H1 (cell line): Measurements from ENCODE around the gene KIFBP. TPM values are rescaled to one million over a fixed set of nuclear protein-coding genes. Genes with fewer than 3 reads are reported as not detected.

Experiments
- CTCF ChIA-PET: fragments of 300-600 bp; sonication (Branson Sonifier 250); formaldehyde crosslinking; loops from one replicate; lab custom pipeline; 2021; ENCODE audit not compliant: partially characterized antibody; lab: Charles Lee
- POLR2A ChIA-PET: fragments of 300-600 bp; sonication (Branson Sonifier 250); formaldehyde crosslinking; loops from one replicate; lab custom pipeline; 2021; ENCODE audit warnings: inconsistent platforms; ENCODE audit not compliant: partially characterized antibody; lab: Charles Lee
- DNase-seq, 2 experiments: peaks; one replicate each; pipeline versions ENCODE4 v3.0.0 to v3.0.0-alpha.2; 2010 to 2022; ENCODE audit warnings: low spot score in 2 of 2, low read depth in 1 of 2, mixed read lengths in 1 of 2
- FAIRE-seq: peaks from 2 replicates; lab custom pipeline; 2011; peaks lifted over from hg19 to GRCh38; lab: Jason Lieb, UNC
- H2AFZ ChIP-seq: 2 replicates; pipeline ENCODE4 v1.8.1; 2012; ENCODE audit warnings: low read length, inconsistent platforms
- H2AK5ac ChIP-seq: 2 replicates; pipeline ENCODE4 v1.6.1; 2013; ENCODE audit warnings: low read depth, low read length
- H2BK120ac ChIP-seq: replicated peaks from 2 replicates; pipeline ENCODE3; 2013; ENCODE audit warnings: low read depth, low read length, inconsistent platforms
- H2BK12ac ChIP-seq: 2 replicates; pipeline ENCODE4 v1.6.1; 2013; ENCODE audit warnings: low read depth, low read length
- H2BK15ac ChIP-seq: 2 replicates; pipeline ENCODE4 v1.6.1; 2013; ENCODE audit warnings: low read length
- H2BK20ac ChIP-seq: 2 replicates; pipeline ENCODE4 v1.6.1; 2013; ENCODE audit warnings: low read length
- H2BK5ac ChIP-seq: 2 replicates; pipeline ENCODE4 v1.6.1; 2013; ENCODE audit warnings: low read depth, low read length
- H3K14ac ChIP-seq: 2 replicates; pipeline ENCODE4 v1.6.1; 2013; ENCODE audit warnings: inconsistent platforms; ENCODE audit not compliant: insufficient read length
- H3K18ac ChIP-seq: 2 replicates; pipeline ENCODE4 v1.6.1; 2013; ENCODE audit warnings: low read length; ENCODE audit errors: extremely low read depth
- H3K23ac ChIP-seq: 2 replicates; pipeline ENCODE4 v1.6.1; 2013; ENCODE audit warnings: inconsistent platforms; ENCODE audit not compliant: insufficient read length
- H3K23me2 ChIP-seq: 2 replicates; pipeline ENCODE4 v1.6.1; 2013; ENCODE audit warnings: low read depth, low read length
- H3K27ac ChIP-seq: 2 replicates; pipeline ENCODE4 v1.6.1; 2011; ENCODE audit warnings: low read depth, low read length, inconsistent platforms
- H3K27me3 ChIP-seq, 4 experiments: replicated peaks in 1 of 4; 1 replicate in 1 of 4; 2 replicates in 3 of 4; pipeline versions ENCODE4 v1.6.1 to v1.8.1; 2011 to 2013; ENCODE audit warnings: low read length in 3 of 4, mild to moderate bottlenecking in 3 of 4, inconsistent platforms in 2 of 4, mixed read lengths in 2 of 4, moderate library complexity in 1 of 4; ENCODE audit not compliant: control insufficient read depth in 3 of 4, insufficient read depth in 3 of 4; ENCODE audit errors: extremely low read depth in 1 of 4
- H3K36me3 ChIP-seq, 4 experiments: 2 replicates each; pipeline versions ENCODE4 v1.6.1 to v1.8.1; 2011 to 2013; ENCODE audit warnings: mild to moderate bottlenecking in 4 of 4, low read length in 3 of 4, moderate library complexity in 2 of 4, control low read depth in 1 of 4, inconsistent platforms in 1 of 4; ENCODE audit not compliant: insufficient read depth in 4 of 4, control insufficient read depth in 2 of 4
- H3K4ac ChIP-seq: replicated peaks from 2 replicates; pipeline ENCODE3; 2013; ENCODE audit warnings: low read length, low read depth, mixed read lengths, inconsistent platforms; ENCODE audit not compliant: insufficient read length
- H3K4me1 ChIP-seq, 4 experiments: replicated peaks in 1 of 4; 1 replicate in 1 of 4; 2 replicates in 3 of 4; pipeline versions ENCODE4 v1.6.1 to v1.8.1; 2011 to 2013; ENCODE audit warnings: low read length in 3 of 4, inconsistent platforms in 2 of 4, mixed read lengths in 1 of 4; ENCODE audit not compliant: insufficient read depth in 4 of 4, control insufficient read depth in 3 of 4
- H3K4me2 ChIP-seq, 2 experiments: 2 replicates each; pipeline versions ENCODE4 v1.6.1 to v1.8.1; 2011 to 2013; ENCODE audit warnings: low read depth in 2 of 2, low read length in 2 of 2, control low read depth in 1 of 2, inconsistent platforms in 1 of 2, mild to moderate bottlenecking in 1 of 2; ENCODE audit not compliant: insufficient read depth in 1 of 2
- H3K4me3 ChIP-seq, 4 experiments: fragments of 200-600, 300-600 bp in 1 of 4; sonication (generic), shearing (Covaris generic), sonication (Bioruptor Twin) in 1 of 4; 2 replicates each; pipeline versions ENCODE4 v1.5.1 to v1.8.1; 2011 to 2016; ENCODE audit warnings: low read length in 4 of 4, low read depth in 3 of 4, control low read depth in 2 of 4, inconsistent platforms in 2 of 4, mild to moderate bottlenecking in 2 of 4, mixed read lengths in 1 of 4, moderate library complexity in 1 of 4; ENCODE audit not compliant: insufficient read depth in 2 of 4; ENCODE audit errors: extremely low read depth in 1 of 4
- H3K56ac ChIP-seq: replicated peaks from 2 replicates; pipeline ENCODE3; 2013; ENCODE audit warnings: low read depth, mild to moderate bottlenecking, mixed read lengths, low read length, inconsistent platforms; ENCODE audit not compliant: insufficient read length
- H3K79me1 ChIP-seq: 2 replicates; pipeline ENCODE4 v1.6.1; 2013; ENCODE audit warnings: low read depth, low read length, control low read depth
- H3K79me2 ChIP-seq, 2 experiments: 2 replicates each; pipeline versions ENCODE4 v1.6.1 to v1.8.1; 2012 to 2013; ENCODE audit warnings: low read length in 2 of 2, mild to moderate bottlenecking in 2 of 2, inconsistent platforms in 1 of 2; ENCODE audit not compliant: insufficient read depth in 2 of 2, control insufficient read depth in 1 of 2
- H3K9ac ChIP-seq, 4 experiments: replicated peaks in 1 of 4; 1 replicate in 1 of 4; 2 replicates in 3 of 4; pipeline versions ENCODE4 v1.6.1 to v1.8.1; 2011 to 2013; ENCODE audit warnings: low read depth in 3 of 4, low read length in 3 of 4, control low read depth in 2 of 4, mild to moderate bottlenecking in 2 of 4, moderate library complexity in 2 of 4, inconsistent platforms in 1 of 4; ENCODE audit errors: extremely low read depth in 1 of 4
- H3K9me3 ChIP-seq, 2 experiments: 2 replicates each; pipeline versions ENCODE4 v1.6.1 to v1.8.1; 2012 to 2013; ENCODE audit warnings: mild to moderate bottlenecking in 2 of 2, moderate library complexity in 2 of 2, control low read depth in 1 of 2, inconsistent platforms in 1 of 2, low read depth in 1 of 2, low read length in 1 of 2, mixed read lengths in 1 of 2; ENCODE audit not compliant: insufficient read depth in 2 of 2
- H4K20me1 ChIP-seq, 2 experiments: replicated peaks in 1 of 2; 2 replicates each; pipeline versions ENCODE3 to v1.8.1; 2011 to 2013; ENCODE audit warnings: inconsistent platforms in 2 of 2, low read length in 2 of 2, mild to moderate bottlenecking in 1 of 2; ENCODE audit not compliant: insufficient read depth in 2 of 2, control insufficient read depth in 1 of 2
- H4K5ac ChIP-seq: 2 replicates; pipeline ENCODE4 v1.6.1; 2013; ENCODE audit warnings: low read length, low read depth, mixed read lengths, inconsistent platforms; ENCODE audit not compliant: insufficient read length
- H4K8ac ChIP-seq: 2 replicates; pipeline ENCODE4 v1.8.0; 2013; ENCODE audit warnings: mild to moderate bottlenecking, moderate library complexity, low read length, inconsistent platforms; ENCODE audit not compliant: insufficient read depth; ENCODE audit errors: extremely low read depth
- H4K91ac ChIP-seq: replicated peaks from 2 replicates; pipeline ENCODE3; 2013; ENCODE audit warnings: low read length, mixed read lengths, inconsistent platforms; ENCODE audit not compliant: insufficient read length
- CBX8 ChIP-seq: fragments of 300-800, 300-1000 bp; sonication (generic); IDR thresholded peaks from 2 replicates; pipeline ENCODE4 v1.7.1; 2016; ENCODE audit warnings: low read depth, low read length, borderline replicate concordance
- CHD1 ChIP-seq: IDR thresholded peaks from 2 replicates; pipeline ENCODE4 v1.6.1; 2012; ENCODE audit warnings: low read depth, low read length, improper control_type of control experiment
- NRF1 ChIP-seq: IDR thresholded peaks from 2 replicates; pipeline ENCODE4 v1.6.1; 2011; ENCODE audit warnings: mild to moderate bottlenecking, low read depth, low read length, improper control_type of control experiment
- POLR2AphosphoS5 ChIP-seq: IDR thresholded peaks from 2 replicates; pipeline ENCODE4 v1.6.1; 2011; ENCODE audit warnings: low read depth, low read length
- SIX5 ChIP-seq: IDR thresholded peaks from 2 replicates; pipeline ENCODE4 v1.6.1; 2011; ENCODE audit warnings: mild to moderate bottlenecking, low read depth, low read length
- WGBS, 2 experiments: shearing (Covaris generic) in 1 of 2; methylation state at CpG; one replicate each; pipeline versions ENCODE4 v1.1.6 to v1.1.7; 2013 to 2015; ENCODE audit warnings: low lambda C conversion rate in 2 of 2, mixed read lengths in 2 of 2, inconsistent platforms in 1 of 2, low coverage in 1 of 2, missing lambda C conversion rate in 1 of 2; ENCODE audit not compliant: insufficient replicate concordance in 2 of 2, insufficient coverage in 1 of 2, insufficient read length in 1 of 2; ENCODE audit errors: extremely low coverage in 1 of 2, missing lambda C conversion rate in 1 of 2; 5-methylcytosine and 5-hydroxymethylcytosine counted together
- polyA plus RNA-seq, 7 experiments: library from polyadenylated mRNA; depleted of rRNA in 3 of 7; stranded (reverse) in 5 of 7; unstranded in 2 of 7; fragments of >200 nt in 5 of 7; fragments of 200-250 nt in 2 of 7; gene quantifications; 1 replicate in 5 of 7; 2 replicates in 1 of 7; 4 replicates in 1 of 7; pipeline versions ENCODE4 v1.2.1 to v1.2.3, GENCODE V29; 2011 to 2013; ENCODE audit warnings: missing spikeins in 2 of 7, mixed read lengths in 2 of 7
- total RNA-seq: library from RNA; stranded (reverse); fragmentation: NEBNext Ultra II Directional; extraction: Animal tissue kit (Norgen Biotek cat#: 25700); gene quantifications from 2 replicates; pipeline ENCODE4 v1.2.1, GENCODE V29; 2021

The KIFBP gene
- total and polyA plus RNA-seq, 2 of the 8 experiments (the other 6 are each of a cell fraction or from before 2014, with no cell fraction given) = 17.3 to 34.6 TPM

DNA sequence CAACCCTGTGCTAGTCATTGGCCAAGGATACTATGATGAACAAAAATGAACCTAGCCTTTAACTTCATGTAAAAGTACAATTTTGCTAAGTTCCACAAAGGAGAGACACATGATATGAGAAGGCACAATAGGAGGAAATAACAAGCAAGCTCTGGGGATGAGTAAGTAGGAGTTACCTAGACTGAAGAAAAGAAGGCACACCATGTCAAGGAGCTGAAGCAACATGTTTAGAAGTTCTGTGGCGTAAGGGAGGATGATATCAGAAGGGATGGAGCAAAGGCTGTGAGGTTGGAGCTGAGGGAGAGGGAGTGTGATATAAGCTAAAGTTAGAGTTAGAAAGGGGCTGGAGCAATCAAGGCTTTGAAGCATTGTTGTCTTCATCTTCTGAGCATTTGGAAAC lies 25.6 kb downstream of the KIFBP start:
- Histone ChIP-seq H3K9me3 (no peaks in the 10 kb centered on the region), H3K4me1 (no peaks in the 10 kb centered on the region), H3K14ac (no peak overlapping the region), H2BK5ac (no peak overlapping the region), H3K56ac (no peak overlapping the region), H4K91ac (no peak overlapping the region), H3K79me2 (no peaks in the 10 kb centered on the region), H2BK120ac (no peak overlapping the region), H3K4me3 (no peak overlapping the region), H2AK5ac (no peak overlapping the region), H3K79me1 (no peaks in the 10 kb centered on the region), H2AFZ (no peak overlapping the region), H4K5ac (no peak overlapping the region), H3K18ac (no peak overlapping the region), H2BK15ac (no peak overlapping the region), H2BK12ac (no peak overlapping the region), H3K36me3 (peaks cover 5 to 49% (median 19%) of the 10 kb centered on the region in 4 experiments; a peak in 6 of 8 replicates), H4K8ac (no peak overlapping the region), H3K27ac (no peak overlapping the region), H3K23me2 (no peaks in the 10 kb centered on the region; the same call in 1 of the 2 replicates), H2BK20ac (no peak overlapping the region), H3K4me2 (no peak overlapping the region), H3K23ac (no peak overlapping the region), H3K4ac (no peak overlapping the region), H3K9ac (no peak overlapping the region), H4K20me1 (peaks cover 0 to 6% of the 10 kb centered on the region in 2 experiments), H3K27me3 (peaks cover 0 to 1% (median 0%) of the 10 kb centered on the region in 4 experiments; a peak in 1 of 7 replicates)
- TF ChIP-seq POLR2AphosphoS5 (no peak), CHD1 (no peak), NRF1 (no peak), CBX8 (no peak), SIX5 (no peak)
- POLR2A ChIA-PET = no interaction called here
- FAIRE-seq (no peak), DNase-seq (no peak)
- CTCF ChIA-PET = interaction anchor here (0.7 to 1.5 kb wide), 6 partner anchors 8 to 214 kb away, joined by 3 to 4 read pairs (median 3); no protein-coding TSS in a partner anchor
- 86% methylated on average over 1 of the region's 1 CpG; no CpG with 5 or more reads in 1 of the 2 experiments for WGBS, 2 experiments
